ENCODE measurements around the gene REST. TPM values are rescaled to one million over a fixed set of nuclear protein-coding genes. Genes with fewer than 3 reads are reported as not detected.

Gene REST
- total RNA-seq, 1 experiment from 2014 or later, result 38.8 TPM

- in situ Hi-C loops (cut with HindIII; ENCODE audit: low pct_unique_long_range_greater_than_20kb, low sequenced_read_pairs) (no loop called here), intact Hi-C loops (cut with micrococcal nuclease; ENCODE audit: unreplicated experiment) (no loop called here)
- no peaks in the 10 kb centered on the region for H3K27me3 ChIP-seq (ENCODE audit: control insufficient read depth, insufficient read depth, low read length)
- no peak overlapping the region for H3K4me3 ChIP-seq (ENCODE audit: low read depth in 2 of 2, low read length in 2 of 2)
- POLR2A ChIA-PET, result no interaction called here
- BruUV-seq (replicated peaks), result no TSS peak
- peaks cover 9% of the 10 kb centered on the region for H3K36me3 ChIP-seq (ENCODE audit: control insufficient read depth, insufficient read depth, low read length)
- no peak overlapping the region for H3K27ac ChIP-seq (ENCODE audit: low read length)
- no peaks in the 10 kb centered on the region for H3K9me3 ChIP-seq (ENCODE audit: control insufficient read depth, insufficient read depth, low read depth, low read length)
- CTCF ChIA-PET, result no interaction called here
- no peak for DNase-seq (ENCODE audit: low read depth, low spot score)
- no peaks in the 10 kb centered on the region for H3K4me1 ChIP-seq (ENCODE audit: control insufficient read depth, insufficient read depth, low read length)
- ATAC-seq, result no peak
- no peak for TF ChIP-seq SIN3A (IDR thresholded peaks at IDR 0.05; ENCODE audit: borderline replicate concordance, insufficient read depth, low read depth, low read length)
- TF ChIP-seq CTCF (IDR thresholded peaks at IDR 0.05), result no peak
These were observed 92.1 kb downstream of the REST start for GRCh38 chr4:56999751-57000150.

DNA sequence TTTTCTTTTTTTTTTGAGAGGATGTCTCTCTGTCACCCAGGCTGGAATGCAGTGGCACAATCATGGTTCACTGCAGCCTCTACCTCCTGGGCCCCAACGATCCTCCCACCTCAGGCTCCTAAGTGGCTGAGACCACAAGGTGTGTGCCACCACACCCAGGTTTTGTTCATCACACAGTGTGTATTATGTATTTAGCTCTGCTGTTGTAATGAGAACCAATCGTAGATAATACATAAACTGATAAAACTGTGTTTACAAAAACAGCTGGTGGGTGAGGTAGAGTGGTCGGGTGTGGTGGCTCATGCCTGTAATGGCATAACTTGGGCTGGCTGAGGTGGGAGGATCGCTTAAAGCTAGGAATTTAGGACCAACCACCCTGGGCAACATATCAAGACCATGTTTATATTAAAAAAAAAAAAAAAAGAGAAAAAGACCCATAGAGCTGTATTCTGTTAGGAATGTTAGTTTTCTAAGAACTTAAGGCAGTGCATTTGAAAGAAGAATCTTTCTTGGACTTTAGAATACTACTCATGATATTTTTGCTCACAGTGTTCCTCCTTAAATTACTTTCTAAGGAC is 105.9 kb downstream of the REST start:
- in situ Hi-C loops (cut with HindIII; ENCODE audit: low pct_unique_long_range_greater_than_20kb, low sequenced_read_pairs) (no loop called here), intact Hi-C loops (cut with micrococcal nuclease; ENCODE audit: unreplicated experiment) (no loop called here)
- BruUV-seq (replicated peaks), result no TSS peak
- no peak for DNase-seq (ENCODE audit: low read depth, low spot score)
- H3K27me3 ChIP-seq (ENCODE audit: control insufficient read depth, insufficient read depth, low read length), result no peaks in the 10 kb centered on the region
- TF ChIP-seq POLR2AphosphoS5 (IDR thresholded peaks at IDR 0.05; ENCODE audit: low read depth, low read length) (no peak), SIN3A (IDR thresholded peaks at IDR 0.05; ENCODE audit: borderline replicate concordance, insufficient read depth, low read depth, low read length) (no peak)
- TF ChIP-seq, protein P1, sequence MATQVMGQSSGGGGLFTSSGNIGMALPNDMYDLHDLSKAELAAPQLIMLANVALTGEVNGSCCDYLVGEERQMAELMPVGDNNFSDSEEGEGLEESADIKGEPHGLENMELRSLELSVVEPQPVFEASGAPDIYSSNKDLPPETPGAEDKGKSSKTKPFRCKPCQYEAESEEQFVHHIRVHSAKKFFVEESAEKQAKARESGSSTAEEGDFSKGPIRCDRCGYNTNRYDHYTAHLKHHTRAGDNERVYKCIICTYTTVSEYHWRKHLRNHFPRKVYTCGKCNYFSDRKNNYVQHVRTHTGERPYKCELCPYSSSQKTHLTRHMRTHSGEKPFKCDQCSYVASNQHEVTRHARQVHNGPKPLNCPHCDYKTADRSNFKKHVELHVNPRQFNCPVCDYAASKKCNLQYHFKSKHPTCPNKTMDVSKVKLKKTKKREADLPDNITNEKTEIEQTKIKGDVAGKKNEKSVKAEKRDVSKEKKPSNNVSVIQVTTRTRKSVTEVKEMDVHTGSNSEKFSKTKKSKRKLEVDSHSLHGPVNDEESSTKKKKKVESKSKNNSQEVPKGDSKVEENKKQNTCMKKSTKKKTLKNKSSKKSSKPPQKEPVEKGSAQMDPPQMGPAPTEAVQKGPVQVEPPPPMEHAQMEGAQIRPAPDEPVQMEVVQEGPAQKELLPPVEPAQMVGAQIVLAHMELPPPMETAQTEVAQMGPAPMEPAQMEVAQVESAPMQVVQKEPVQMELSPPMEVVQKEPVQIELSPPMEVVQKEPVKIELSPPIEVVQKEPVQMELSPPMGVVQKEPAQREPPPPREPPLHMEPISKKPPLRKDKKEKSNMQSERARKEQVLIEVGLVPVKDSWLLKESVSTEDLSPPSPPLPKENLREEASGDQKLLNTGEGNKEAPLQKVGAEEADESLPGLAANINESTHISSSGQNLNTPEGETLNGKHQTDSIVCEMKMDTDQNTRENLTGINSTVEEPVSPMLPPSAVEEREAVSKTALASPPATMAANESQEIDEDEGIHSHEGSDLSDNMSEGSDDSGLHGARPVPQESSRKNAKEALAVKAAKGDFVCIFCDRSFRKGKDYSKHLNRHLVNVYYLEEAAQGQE (IDR thresholded peaks at IDR 0.05; ENCODE audit: insufficient read depth in 1 of 2, low read depth in 2 of 2, low read length in 1 of 2), result no peak
- no peak overlapping the region for H3K27ac ChIP-seq (ENCODE audit: low read length)
- ATAC-seq, result no peak
- ChIA-PET CTCF (no interaction called here), POLR2A (interaction anchor here (0.6 kb wide), 1 partner anchor 11 kb away, joined by 4 read pairs; no protein-coding TSS in a partner anchor)
- no peaks in the 10 kb centered on the region for H3K9me3 ChIP-seq (ENCODE audit: control insufficient read depth, insufficient read depth, low read depth, low read length)
- H3K36me3 ChIP-seq (ENCODE audit: control insufficient read depth, insufficient read depth, low read length), result peaks cover 26% of the 10 kb centered on the region
- no peaks in the 10 kb centered on the region for H3K4me1 ChIP-seq (ENCODE audit: control insufficient read depth, insufficient read depth, low read length)
- no peak overlapping the region for H3K4me3 ChIP-seq (ENCODE audit: low read depth in 2 of 2, low read length in 2 of 2)

Other genes starting within 250 kb of the REST start
- gene HOPX, start 226.6 kb upstream of the REST start, total RNA-seq (2021; ENCODE audit: unreplicated experiment), result not detected
- gene SPINK2, start 86.2 kb upstream of the REST start, total RNA-seq (2021; ENCODE audit: unreplicated experiment), result not detected
- 11.8 TPM for gene NOA1, start 69.7 kb downstream of the REST start, total RNA-seq (2021; ENCODE audit: unreplicated experiment)
- gene POLR2B, start 71.0 kb downstream of the REST start, total RNA-seq (2021; ENCODE audit: unreplicated experiment), result 84.1 TPM
- 9.5 TPM for gene IGFBP7, start 202.5 kb downstream of the REST start, total RNA-seq (2021; ENCODE audit: unreplicated experiment)

All from Panc1 (cell line).